Tibial artery (tissue), 4 donors: ENCODE data around the gene SPEN.
A peak's percentile ranks its signal among the peaks of the same experiment; 100 is the strongest.

ENCODE experiments used
- DNase-seq, 2 donors: peaks; one replicate each; pipeline ENCODE4 v3.0.0-alpha.2; 2019
- H3K27ac ChIP-seq, 2 donors: fragments of 200-600 bp; sonication (generic) in 1 of 2; 1 replicate in 1 of 2; 2 replicates in 1 of 2; pipeline ENCODE4 v1.5.1; 2018 to 2019; ENCODE audit warnings: mild to moderate bottlenecking in 1 of 2
- H3K27me3 ChIP-seq, 2 donors: fragments of 200-600 bp; sonication (generic) in 1 of 2; one replicate each; pipeline versions ENCODE4 v1.5.1 to v1.6.0; 2016 to 2019
- H3K36me3 ChIP-seq, 3 donors: fragments of 200-600 bp; sonication (generic) in 2 of 3; one replicate each; pipeline ENCODE4 v1.5.1; 2016 to 2019; ENCODE audit warnings: mild to moderate bottlenecking in 2 of 3
- H3K4me1 ChIP-seq, 4 donors: fragments of 200-600 bp; sonication (generic) in 2 of 4; 1 replicate in 3 of 4; 2 replicates in 1 of 4; pipeline ENCODE4 v1.5.1; 2016 to 2019
- H3K4me3 ChIP-seq, 2 donors: fragments of 200-600 bp; sonication (generic) in 1 of 2; 1 replicate in 1 of 2; 2 replicates in 1 of 2; pipeline ENCODE4 v1.5.1; 2018 to 2019; ENCODE audit warnings: mild to moderate bottlenecking in 2 of 2
- H3K9me3 ChIP-seq, 3 donors: fragments of 200-600 bp; sonication (generic) in 1 of 3; one replicate each; pipeline ENCODE4 v1.5.1; 2016 to 2019
- CTCF ChIP-seq, 2 experiments: fragments of 200-600 bp in 1 of 2; fragments of 450-650 bp in 1 of 2; IDR thresholded peaks; one replicate each; pipeline ENCODE4 v1.5.1; 2017 to 2019; ENCODE audit warnings: antibody characterized with exemption in 2 of 2, mild to moderate bottlenecking in 1 of 2, moderate library complexity in 1 of 2
- intact Hi-C: fragments of 100-400 bp; cut with DNase I; formaldehyde crosslinking; loops from one replicate; pipeline ENCODE4 v1.15.0; 2023; ENCODE audit warnings: low total_unique reads

SPEN gene

GRCh38 chr1:15966956-15967344, 119.4 kb downstream of the SPEN start:
- H3K4me1 ChIP-seq = peaks cover 0 to 50% (median 22%) of the 10 kb centered on the region in 4 donors
- peaks cover 15 to 31% (median 18%) of the 10 kb centered on the region in 3 donors for H3K36me3 ChIP-seq
- no peaks in the 10 kb centered on the region for H3K27me3 ChIP-seq
- no peak for DNase-seq
- peak overlapping the region in 1 of 2 donors; percentile 54 for H3K27ac ChIP-seq
- no peak for TF ChIP-seq CTCF (IDR thresholded peaks at IDR 0.05)
- H3K9me3 ChIP-seq = no peaks in the 10 kb centered on the region
- intact Hi-C loops = no loop called here
- H3K4me3 ChIP-seq = no peak overlapping the region

GRCh38 chr1:15968172-15968571, 120.7 kb downstream of the SPEN start:
- Histone ChIP-seq H3K27me3 (no peaks in the 10 kb centered on the region), H3K4me1 (peaks cover 0 to 40% (median 21%) of the 10 kb centered on the region in 4 donors), H3K9me3 (no peaks in the 10 kb centered on the region), H3K4me3 (no peak overlapping the region), H3K36me3 (peaks cover 15 to 43% (median 29%) of the 10 kb centered on the region in 3 donors), H3K27ac (no peak overlapping the region)
- TF ChIP-seq CTCF (IDR thresholded peaks at IDR 0.05) = no peak
- DNase-seq = no peak
- intact Hi-C loops = no loop called here

GRCh38 chr1:15969321-15969880, 121.9 kb downstream of the SPEN start:
- Histone ChIP-seq H3K27ac (no peak overlapping the region), H3K4me3 (no peak overlapping the region), H3K27me3 (no peaks in the 10 kb centered on the region), H3K36me3 (peaks cover 15 to 44% (median 29%) of the 10 kb centered on the region in 3 donors), H3K4me1 (peaks cover 0 to 39% (median 22%) of the 10 kb centered on the region in 4 donors), H3K9me3 (no peaks in the 10 kb centered on the region)
- TF ChIP-seq CTCF (IDR thresholded peaks at IDR 0.05) = no peak
- intact Hi-C loops = no loop called here
- no peak for DNase-seq

GRCh38 chr1:15970911-15971310, 123.4 kb downstream of the SPEN start:
- H3K4me3 ChIP-seq = no peak overlapping the region
- no peak for DNase-seq
- no peaks in the 10 kb centered on the region for H3K27me3 ChIP-seq
- no peaks in the 10 kb centered on the region for H3K9me3 ChIP-seq
- intact Hi-C loops = no loop called here
- H3K4me1 ChIP-seq = peaks cover 0 to 32% (median 25%) of the 10 kb centered on the region in 4 donors
- no peak for TF ChIP-seq CTCF (IDR thresholded peaks at IDR 0.05)
- H3K36me3 ChIP-seq = peaks cover 15 to 44% (median 29%) of the 10 kb centered on the region in 3 donors
- H3K27ac ChIP-seq = no peak overlapping the region

GRCh38 chr1:15972409-15972808, 124.9 kb downstream of the SPEN start:
- Histone ChIP-seq H3K4me1 (peaks cover 0 to 29% (median 17%) of the 10 kb centered on the region in 4 donors), H3K27me3 (no peaks in the 10 kb centered on the region), H3K36me3 (peaks cover 15 to 44% (median 29%) of the 10 kb centered on the region in 3 donors), H3K4me3 (no peak overlapping the region), H3K9me3 (no peaks in the 10 kb centered on the region), H3K27ac (no peak overlapping the region)
- intact Hi-C loops = no loop called here
- TF ChIP-seq CTCF (IDR thresholded peaks at IDR 0.05) = no peak
- no peak for DNase-seq
